ENCODE measurements around the gene MRPL27.

DNA sequence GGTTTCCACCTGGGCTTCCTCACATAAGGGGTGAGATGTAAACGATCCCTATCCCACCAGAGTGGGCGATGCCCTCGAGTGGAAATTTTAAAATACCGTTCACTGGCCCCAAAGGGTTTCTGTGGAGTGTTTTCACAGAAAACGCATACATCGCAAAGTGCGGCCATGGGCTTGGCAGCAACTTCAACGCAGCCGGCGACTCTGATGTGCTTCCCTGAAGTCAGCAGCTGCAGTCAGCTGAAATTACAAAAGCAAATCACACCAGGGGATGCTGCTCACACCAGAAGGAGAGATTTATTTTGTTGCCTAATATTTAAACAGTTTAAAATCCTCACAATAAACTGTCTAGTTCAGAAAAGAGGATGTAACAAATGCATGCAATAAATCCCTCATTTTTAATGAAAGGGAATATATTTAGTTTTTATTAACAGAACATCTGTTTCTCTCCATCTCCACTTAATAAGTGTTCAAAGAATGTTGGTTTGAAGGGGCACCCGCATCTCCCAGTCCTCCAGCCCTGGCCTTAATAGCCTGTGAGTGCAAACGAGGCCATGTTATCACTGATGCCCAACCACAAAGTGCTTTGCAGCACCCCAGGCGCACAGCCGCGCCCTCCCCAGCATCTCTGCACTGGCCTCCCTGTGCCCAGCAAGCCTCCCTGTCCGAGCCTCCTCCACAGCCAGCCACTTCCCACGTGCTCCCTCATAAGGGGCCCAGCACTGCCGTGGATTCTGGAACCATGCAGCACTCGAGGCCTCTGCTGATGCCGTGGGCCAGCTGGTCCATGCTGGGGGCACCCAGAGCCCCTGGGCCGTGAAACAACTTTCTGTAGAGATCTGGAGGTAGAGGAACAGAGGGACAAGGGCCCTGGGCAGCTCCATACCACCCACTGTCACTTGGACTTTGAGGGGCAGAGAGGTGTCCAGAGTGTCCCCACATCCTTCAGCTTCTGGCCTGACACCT, 44.3 kb downstream of the MRPL27 start:
- TF ChIP-seq, protein P1, sequence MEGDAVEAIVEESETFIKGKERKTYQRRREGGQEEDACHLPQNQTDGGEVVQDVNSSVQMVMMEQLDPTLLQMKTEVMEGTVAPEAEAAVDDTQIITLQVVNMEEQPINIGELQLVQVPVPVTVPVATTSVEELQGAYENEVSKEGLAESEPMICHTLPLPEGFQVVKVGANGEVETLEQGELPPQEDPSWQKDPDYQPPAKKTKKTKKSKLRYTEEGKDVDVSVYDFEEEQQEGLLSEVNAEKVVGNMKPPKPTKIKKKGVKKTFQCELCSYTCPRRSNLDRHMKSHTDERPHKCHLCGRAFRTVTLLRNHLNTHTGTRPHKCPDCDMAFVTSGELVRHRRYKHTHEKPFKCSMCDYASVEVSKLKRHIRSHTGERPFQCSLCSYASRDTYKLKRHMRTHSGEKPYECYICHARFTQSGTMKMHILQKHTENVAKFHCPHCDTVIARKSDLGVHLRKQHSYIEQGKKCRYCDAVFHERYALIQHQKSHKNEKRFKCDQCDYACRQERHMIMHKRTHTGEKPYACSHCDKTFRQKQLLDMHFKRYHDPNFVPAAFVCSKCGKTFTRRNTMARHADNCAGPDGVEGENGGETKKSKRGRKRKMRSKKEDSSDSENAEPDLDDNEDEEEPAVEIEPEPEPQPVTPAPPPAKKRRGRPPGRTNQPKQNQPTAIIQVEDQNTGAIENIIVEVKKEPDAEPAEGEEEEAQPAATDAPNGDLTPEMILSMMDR (conservative IDR thresholded peaks at IDR 0.05 in 1 of 2, IDR thresholded peaks at IDR 0.05 in 1 of 2; ENCODE audit: extremely low read depth in 1 of 2, insufficient read depth in 1 of 2, low read depth in 1 of 2, low read length in 2 of 2) = no peak
- no peak for TF ChIP-seq EZH2 (IDR thresholded peaks at IDR 0.05; ENCODE audit: borderline replicate concordance, low read length)

Data from mammary epithelial cell (primary cell).